ENCODE results near the gene STK10. TPM values are rescaled to one million over a fixed set of nuclear protein-coding genes. Genes with fewer than 3 reads are reported as not detected.

The STK10 gene
- total and polyA plus RNA-seq, 2 donors (not counting 1 experiment from before 2014, with no cell fraction given): 97.9 to 253 TPM

DNA sequence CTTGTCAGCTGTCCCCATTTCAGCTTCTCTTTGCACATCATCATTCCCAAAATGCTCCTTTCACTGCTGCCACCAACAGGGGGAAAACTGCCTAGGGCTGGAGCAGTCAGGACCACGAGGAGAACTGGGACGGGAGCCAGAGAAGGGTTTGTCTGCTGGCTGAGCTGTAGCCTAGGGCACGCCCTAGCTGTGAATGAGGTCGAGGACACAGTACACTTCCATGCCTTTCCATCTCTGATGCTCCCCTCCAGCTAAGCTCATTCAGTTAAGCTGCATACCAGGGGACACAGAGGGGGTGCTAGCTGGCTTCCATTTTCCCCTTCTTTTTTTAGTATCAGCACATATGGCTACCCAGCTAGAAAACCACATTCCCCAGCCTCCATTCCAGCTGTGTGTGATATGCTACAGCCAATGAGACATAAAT is 64.7 kb downstream of the STK10 start:
- no peaks in the 10 kb centered on the region for H3K27me3 Mint-ChIP-seq
- H3K4me1 ChIP-seq (ENCODE audit: control insufficient read depth in 2 of 2, insufficient read depth in 2 of 2, low read length in 2 of 2): peaks cover 8 to 9% of the 10 kb centered on the region in 2 donors
- ChIA-PET POLR2A (interaction anchor here (1.4 kb wide), 1 partner anchor 52 kb away, joined by 4 read pairs; no protein-coding TSS in a partner anchor), CTCF (interaction anchor here (0.9 to 1.4 kb wide), 4 partner anchors 9 to 51 kb away, joined by 3 to 4 read pairs (median 4); no protein-coding TSS in a partner anchor)
- H3K27me3 ChIP-seq (replicated peaks in 1 of 4; ENCODE audit: control extremely low read depth in 1 of 4, control insufficient read depth in 3 of 4, insufficient read depth in 4 of 4, low read length in 3 of 4): no peaks in the 10 kb centered on the region
- H4K20me1 ChIP-seq (ENCODE audit: control insufficient read depth, insufficient read depth, low read length, poor library complexity, severe bottlenecking): peaks cover 41% of the 10 kb centered on the region
- no peak overlapping the region for H3K4me3 ChIP-seq (ENCODE audit: control extremely low read depth in 1 of 5, extremely low read depth in 1 of 5, insufficient read depth in 1 of 5, low read depth in 2 of 5, low read length in 4 of 5)
- peak overlapping the region; percentile 69 for H3K27ac Mint-ChIP-seq
- H3K9me3 Mint-ChIP-seq (ENCODE audit: insufficient read depth): no peaks in the 10 kb centered on the region
- no peak for DNase-seq
- TF ChIP-seq, protein P1, sequence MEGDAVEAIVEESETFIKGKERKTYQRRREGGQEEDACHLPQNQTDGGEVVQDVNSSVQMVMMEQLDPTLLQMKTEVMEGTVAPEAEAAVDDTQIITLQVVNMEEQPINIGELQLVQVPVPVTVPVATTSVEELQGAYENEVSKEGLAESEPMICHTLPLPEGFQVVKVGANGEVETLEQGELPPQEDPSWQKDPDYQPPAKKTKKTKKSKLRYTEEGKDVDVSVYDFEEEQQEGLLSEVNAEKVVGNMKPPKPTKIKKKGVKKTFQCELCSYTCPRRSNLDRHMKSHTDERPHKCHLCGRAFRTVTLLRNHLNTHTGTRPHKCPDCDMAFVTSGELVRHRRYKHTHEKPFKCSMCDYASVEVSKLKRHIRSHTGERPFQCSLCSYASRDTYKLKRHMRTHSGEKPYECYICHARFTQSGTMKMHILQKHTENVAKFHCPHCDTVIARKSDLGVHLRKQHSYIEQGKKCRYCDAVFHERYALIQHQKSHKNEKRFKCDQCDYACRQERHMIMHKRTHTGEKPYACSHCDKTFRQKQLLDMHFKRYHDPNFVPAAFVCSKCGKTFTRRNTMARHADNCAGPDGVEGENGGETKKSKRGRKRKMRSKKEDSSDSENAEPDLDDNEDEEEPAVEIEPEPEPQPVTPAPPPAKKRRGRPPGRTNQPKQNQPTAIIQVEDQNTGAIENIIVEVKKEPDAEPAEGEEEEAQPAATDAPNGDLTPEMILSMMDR (IDR thresholded peaks at IDR 0.05): no peak
- TF ChIP-seq EZH2 (IDR thresholded peaks at IDR 0.05; ENCODE audit: borderline replicate concordance, insufficient read depth, low read depth, low read length, poor library complexity, severe bottlenecking): no peak
- H2AFZ ChIP-seq (ENCODE audit: insufficient read depth, low read depth, low read length, poor library complexity, severe bottlenecking): no peak overlapping the region
- no peak overlapping the region for H3K4me2 ChIP-seq (replicated peaks; ENCODE audit: low read depth, low read length, poor library complexity, severe bottlenecking)
- WGBS (ENCODE audit: insufficient coverage): 20% methylated on average over 2 of the region's 4 CpGs
- H3K79me2 ChIP-seq (ENCODE audit: control insufficient read depth, insufficient read depth, low read length): peaks cover 67% of the 10 kb centered on the region
- H3K27ac ChIP-seq (ENCODE audit: low read length in 2 of 2): peak overlapping the region in 1 of 2 donors; percentile 69
- no peaks in the 10 kb centered on the region for H3K9me3 ChIP-seq (ENCODE audit: control extremely low read depth in 1 of 3, control insufficient read depth in 2 of 3, insufficient read depth in 1 of 3, low read length in 2 of 3)
- H3K4me3 Mint-ChIP-seq: no peak overlapping the region
- no peak overlapping the region for H3K9ac ChIP-seq (ENCODE audit: low read length)
- ATAC-seq (ENCODE audit: low read depth): no peak
- intact Hi-C loops (cut with micrococcal nuclease): no loop called here
- H3K36me3 ChIP-seq (replicated peaks in 1 of 2; ENCODE audit: control extremely low read depth in 1 of 2, control insufficient read depth in 1 of 2, extremely low read depth in 1 of 2, insufficient read depth in 2 of 2, low read length in 1 of 2): peaks cover 11 to 62% of the 10 kb centered on the region in 2 experiments
- peaks cover 25% of the 10 kb centered on the region for H3K4me1 Mint-ChIP-seq

DNA sequence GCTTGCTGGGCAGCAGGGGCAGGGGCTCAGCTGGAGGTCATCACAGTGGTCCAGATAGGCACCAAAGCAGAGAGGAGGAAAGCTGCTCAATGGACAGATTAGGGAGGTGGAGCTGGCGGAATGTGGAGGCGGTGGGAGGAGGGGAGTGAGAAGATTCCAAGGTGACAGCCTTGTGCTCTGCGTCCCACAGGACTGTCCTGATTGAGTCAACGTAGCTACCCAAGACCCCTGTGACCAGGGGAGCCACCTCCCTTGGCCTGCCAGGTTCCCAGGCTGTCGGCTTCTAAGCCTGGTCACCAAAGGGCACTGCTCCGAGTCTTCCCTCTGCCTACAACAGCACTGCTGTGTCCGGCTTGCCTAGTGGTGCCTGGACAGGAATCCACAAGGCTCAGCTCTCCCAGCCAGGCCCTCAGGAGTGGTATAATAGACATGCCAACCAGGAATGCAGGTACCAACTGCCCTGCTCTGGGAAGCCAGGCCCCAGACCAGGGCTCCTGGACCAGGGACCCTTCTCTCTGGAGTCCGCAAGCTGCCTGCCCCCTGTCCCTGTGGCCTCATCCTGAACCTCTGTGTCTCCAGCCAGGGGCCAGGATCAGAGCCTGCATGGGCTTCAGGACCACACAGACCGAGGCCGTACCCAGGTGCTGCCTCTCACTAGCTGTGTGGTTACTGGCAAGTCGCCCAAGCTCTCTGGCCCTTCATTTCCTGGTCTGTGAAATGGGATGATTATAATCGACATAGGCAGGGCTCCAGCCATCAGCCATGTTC is 67.9 kb downstream of the STK10 start:
- H3K4me3 Mint-ChIP-seq: no peak overlapping the region
- CTCF ChIA-PET: interaction anchor here (0.8 to 1.3 kb wide), 2 partner anchors 12 to 173 kb away, joined by 3 read pairs; no protein-coding TSS in a partner anchor

More for the DNA sequence above, 67.9 kb downstream of the STK10 start:
- Histone ChIP-seq H3K4me1 (ENCODE audit: control insufficient read depth in 2 of 2, insufficient read depth in 2 of 2, low read length in 2 of 2) (peaks cover 15 to 18% of the 10 kb centered on the region in 2 donors), H3K36me3 (replicated peaks in 1 of 2; ENCODE audit: control extremely low read depth in 1 of 2, control insufficient read depth in 1 of 2, extremely low read depth in 1 of 2, insufficient read depth in 2 of 2, low read length in 1 of 2) (peaks cover 8 to 53% of the 10 kb centered on the region in 2 experiments), H3K27me3 (replicated peaks in 1 of 4; ENCODE audit: control extremely low read depth in 1 of 4, control insufficient read depth in 3 of 4, insufficient read depth in 4 of 4, low read length in 3 of 4) (no peaks in the 10 kb centered on the region), H2AFZ (ENCODE audit: insufficient read depth, low read depth, low read length, poor library complexity, severe bottlenecking) (no peak overlapping the region), H3K79me2 (ENCODE audit: control insufficient read depth, insufficient read depth, low read length) (peaks cover 37% of the 10 kb centered on the region), H3K9me3 (ENCODE audit: control extremely low read depth in 1 of 3, control insufficient read depth in 2 of 3, insufficient read depth in 1 of 3, low read length in 2 of 3) (peaks cover 0 to 2% (median 0%) of the 10 kb centered on the region in 3 donors), H4K20me1 (ENCODE audit: control insufficient read depth, insufficient read depth, low read length, poor library complexity, severe bottlenecking) (peaks cover 18% of the 10 kb centered on the region), H3K27ac (ENCODE audit: low read length in 2 of 2) (peak overlapping the region in 1 of 2 donors; percentile 40), H3K4me2 (replicated peaks; ENCODE audit: low read depth, low read length, poor library complexity, severe bottlenecking) (no peak overlapping the region), H3K4me3 (ENCODE audit: control extremely low read depth in 1 of 5, extremely low read depth in 1 of 5, insufficient read depth in 1 of 5, low read depth in 2 of 5, low read length in 4 of 5) (no peak overlapping the region), H3K9ac (ENCODE audit: low read length) (no peak overlapping the region)
- WGBS (ENCODE audit: insufficient coverage): 88% methylated on average over 12 of the region's 12 CpGs
- intact Hi-C loops (cut with micrococcal nuclease): loop anchor here (5.0 to 10.0 kb wide), 2 partner anchors 32 to 575 kb away; no protein-coding TSS in a partner anchor
- no peak for TF ChIP-seq EZH2 (IDR thresholded peaks at IDR 0.05; ENCODE audit: borderline replicate concordance, insufficient read depth, low read depth, low read length, poor library complexity, severe bottlenecking)
- TF ChIP-seq, protein P1 (IDR thresholded peaks at IDR 0.05): no peak
- peak overlapping the region; percentile 50 for H3K27ac Mint-ChIP-seq
- no peaks in the 10 kb centered on the region for H3K9me3 Mint-ChIP-seq (ENCODE audit: insufficient read depth)
- ATAC-seq (ENCODE audit: low read depth) (no peak), DNase-seq (no peak)
- peaks cover 38% of the 10 kb centered on the region for H3K4me1 Mint-ChIP-seq
- H3K27me3 Mint-ChIP-seq: no peaks in the 10 kb centered on the region
- POLR2A ChIA-PET: no interaction called here
